GM18499 (cell line): ENCODE data around the gene TNFSF13B.

Experiments used
- ATAC-seq: cut with Tn5 transposase; IDR thresholded peaks from one replicate; pipeline ENCODE4 v1.9.1; 2021; ENCODE audit warnings: moderate number of reproducible peaks; ENCODE audit not compliant: insufficient read depth, unreplicated experiment

Gene TNFSF13B

GRCh38 chr13:108342369-108343289 is 73.1 kb downstream of the TNFSF13B start:
- ATAC-seq: peak; percentile 73

GRCh38 chr13:108345016-108345415 is 75.5 kb downstream of the TNFSF13B start:
- ATAC-seq: no peak

- no peak for ATAC-seq
Measured at GRCh38 chr13:108346376-108346775, 76.9 kb downstream of the TNFSF13B start.

GRCh38 chr13:108349269-108349668 is 79.8 kb downstream of the TNFSF13B start:
- ATAC-seq: no peak

GRCh38 chr13:108350579-108350978 is 81.1 kb downstream of the TNFSF13B start:
- no peak for ATAC-seq

GRCh38 chr13:108352599-108352998 is 83.1 kb downstream of the TNFSF13B start:
- ATAC-seq: no peak

- ATAC-seq: no peak
Measured at GRCh38 chr13:108357228-108357627, 87.7 kb downstream of the TNFSF13B start.
